Ramos (cell line): ENCODE data around the gene AUTS2.
"Not testable (repeated sequence)": the region's sequence is repeated elsewhere in the genome, so short reads cannot be mapped to it uniquely, and the experiment has no call there.

Experiments
- in situ Hi-C: fragments of 300-500 bp; cut with MboI; formaldehyde crosslinking; loops from one replicate; pipeline ENCODE4 v1.14.3; 2022; ENCODE audit warnings: low sequenced_read_pairs; ENCODE audit not compliant: unreplicated experiment

Gene AUTS2

DNA sequence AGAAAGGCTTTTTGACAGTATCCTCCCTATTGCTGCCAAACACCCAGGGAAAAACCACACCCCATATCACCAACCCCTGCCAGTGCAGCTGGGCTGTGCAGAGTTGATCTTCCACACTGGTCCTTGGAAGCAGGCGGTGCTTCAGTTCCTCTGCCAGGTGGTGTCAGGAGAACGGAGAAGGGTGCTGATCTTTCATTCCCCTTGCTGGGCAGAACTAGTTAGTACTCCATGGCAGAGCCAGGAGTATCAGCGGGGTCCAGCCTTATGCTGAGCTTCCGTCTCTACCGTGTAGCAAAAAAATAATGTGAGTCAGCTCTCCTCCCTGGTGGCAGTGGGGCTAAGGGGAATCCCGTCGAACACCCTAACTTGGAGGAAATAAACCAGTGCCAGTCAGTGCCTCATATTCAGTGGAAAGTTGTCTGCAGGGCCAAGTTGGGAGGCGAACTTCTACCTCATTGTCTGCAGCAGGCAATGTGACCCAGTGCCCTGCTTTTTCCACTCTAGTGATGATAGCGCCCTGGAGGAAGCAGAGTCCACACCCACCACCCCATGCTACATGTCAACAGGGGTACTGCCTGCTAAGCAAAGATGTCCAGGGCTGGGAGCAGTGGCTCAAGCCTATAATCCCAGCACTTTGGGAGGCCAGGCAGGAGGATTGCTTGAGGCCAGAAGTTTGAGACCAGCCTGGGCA is 175.4 kb downstream of the AUTS2 start:
- in situ Hi-C loops: no loop called here

DNA sequence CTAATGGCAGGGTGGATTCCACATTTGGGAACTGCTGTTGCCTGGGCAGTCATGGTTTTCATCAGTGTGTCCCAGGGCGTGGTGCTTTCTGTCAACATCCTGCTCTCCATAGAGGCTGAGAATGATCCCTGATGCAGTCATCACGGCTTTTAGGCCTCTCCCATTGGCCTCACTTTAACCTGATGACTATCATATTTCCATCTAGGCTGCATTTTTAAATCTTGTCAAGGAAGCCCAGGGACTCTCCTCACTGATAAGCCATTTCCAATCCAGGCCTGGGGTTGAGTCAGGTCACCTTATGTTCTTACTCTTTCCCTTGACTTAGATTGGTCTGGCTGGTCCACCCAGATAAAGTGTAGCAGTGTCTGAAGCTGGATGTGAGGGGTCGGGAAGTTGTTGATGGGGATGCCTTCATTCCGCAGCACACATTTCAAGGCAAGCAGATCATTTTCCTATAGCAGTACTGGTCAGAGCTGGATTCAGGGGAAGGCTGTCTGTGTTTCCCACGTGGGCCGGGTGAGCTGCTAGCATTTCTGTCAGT is 177.0 kb downstream of the AUTS2 start:
- in situ Hi-C loops: no loop called here

GRCh38 chr7:69776611-69777010 is 178.3 kb downstream of the AUTS2 start:
- in situ Hi-C loops: no loop called here

- in situ Hi-C loops: no loop called here
Measured at GRCh38 chr7:69778138-69778537, 179.9 kb downstream of the AUTS2 start.

DNA sequence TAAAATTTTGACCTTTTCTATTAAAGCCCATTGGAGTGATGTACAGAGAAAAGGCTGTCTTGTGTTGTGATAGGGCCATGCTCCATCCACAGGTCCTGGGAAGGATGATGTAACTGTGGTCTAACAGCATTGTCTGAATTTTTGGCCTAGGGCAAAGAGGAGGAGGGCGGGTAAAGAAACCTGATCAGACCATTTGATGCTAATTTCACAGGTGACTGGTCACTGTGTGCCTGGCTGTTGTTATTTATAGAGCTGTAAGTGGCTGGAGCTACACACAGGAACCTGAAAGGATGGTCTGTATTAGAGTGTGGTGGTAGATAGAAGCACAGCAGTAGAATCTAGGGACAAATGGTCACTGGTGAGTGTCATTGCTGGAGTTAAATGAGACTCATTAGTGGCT is 182.1 kb downstream of the AUTS2 start:
- in situ Hi-C loops: no loop called here

- in situ Hi-C loops: no loop called here
Measured at GRCh38 chr7:69781412-69781846, 183.2 kb downstream of the AUTS2 start.

- in situ Hi-C loops: no loop called here
Measured at GRCh38 chr7:69782917-69783684, 184.8 kb downstream of the AUTS2 start.

DNA sequence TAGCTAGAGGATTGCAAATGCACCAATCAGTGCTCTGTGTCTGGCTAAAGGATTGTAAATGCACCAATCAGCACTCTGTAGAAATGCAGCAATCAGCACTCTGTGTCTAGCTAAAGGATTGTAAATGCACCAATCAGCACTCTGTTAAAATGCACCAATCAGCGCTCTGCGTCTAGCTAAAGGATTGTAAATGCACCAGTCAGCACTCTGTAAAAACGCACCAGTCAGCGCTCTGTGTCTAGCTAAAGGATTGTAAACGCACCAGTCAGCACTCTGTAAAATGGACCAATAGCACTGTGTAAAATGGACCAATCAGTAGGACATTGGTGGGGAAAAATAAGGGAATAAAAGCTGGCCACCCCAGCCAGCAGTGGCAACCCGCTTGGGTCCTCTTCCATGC is 187.9 kb downstream of the AUTS2 start:
- in situ Hi-C loops: not testable (repeated sequence)

DNA sequence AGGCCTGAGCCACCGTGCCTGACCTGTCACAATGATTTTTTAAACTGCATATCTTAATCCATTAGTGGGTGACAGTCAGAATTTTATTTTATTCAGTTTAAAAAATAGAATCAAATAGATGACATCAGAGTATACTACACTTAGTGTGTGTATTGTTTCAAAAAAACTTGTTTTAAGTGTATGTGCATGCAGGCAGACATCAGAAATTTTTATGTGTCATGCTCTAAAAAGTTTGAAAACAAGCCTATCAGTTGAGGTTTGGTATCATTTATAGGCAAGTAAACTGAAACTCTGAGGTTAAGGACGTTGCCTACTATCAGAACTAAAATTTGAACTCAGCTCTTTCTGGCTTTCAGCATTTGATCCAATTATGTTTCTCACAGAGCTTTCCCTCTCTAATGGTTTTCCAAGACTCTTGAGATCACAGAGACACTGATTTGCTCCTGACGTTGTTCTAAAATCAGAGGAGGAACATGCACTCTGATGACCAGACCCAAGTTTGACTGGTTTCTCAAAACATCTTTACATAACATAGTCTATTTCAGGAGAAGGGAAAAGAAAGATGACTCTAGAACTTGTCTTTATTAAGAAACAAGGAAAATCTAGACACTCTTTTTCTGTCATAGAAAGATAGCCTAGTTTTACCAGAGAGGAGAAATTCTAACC is 188.6 kb downstream of the AUTS2 start:
- in situ Hi-C loops: no loop called here

DNA sequence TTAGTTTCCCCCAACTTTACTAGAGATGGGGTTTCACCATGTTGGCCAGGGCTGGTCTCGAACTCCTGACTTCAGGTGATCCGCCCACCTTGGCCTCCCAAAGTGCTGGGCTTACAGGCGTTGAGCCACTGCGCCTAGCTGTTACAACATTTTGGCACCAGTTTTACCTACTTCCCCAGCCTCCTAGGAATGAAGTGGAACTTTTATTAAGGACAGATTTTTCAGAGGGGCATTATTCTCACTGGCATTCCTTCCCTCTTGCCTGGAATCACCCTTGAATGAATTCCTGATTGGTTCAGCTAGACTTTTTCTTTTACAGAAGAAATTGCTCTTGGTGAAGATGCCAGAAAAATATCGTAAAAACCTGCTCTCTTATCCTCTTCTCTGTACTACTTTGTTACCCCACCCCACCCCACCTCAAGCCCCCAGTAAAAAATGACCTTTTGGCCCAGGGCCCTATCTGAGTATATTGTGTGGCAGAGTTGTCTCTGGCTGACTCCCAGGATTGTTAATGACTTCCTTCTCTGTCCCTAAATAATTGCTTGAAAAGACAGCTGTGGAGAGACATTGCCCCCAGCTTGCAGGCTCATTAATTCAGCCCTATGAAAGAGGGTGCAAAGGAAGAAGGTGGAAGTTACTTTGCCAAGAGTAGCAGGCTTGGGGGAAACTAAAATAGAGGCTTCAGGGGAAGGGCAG is 189.6 kb downstream of the AUTS2 start:
- in situ Hi-C loops: no loop called here

DNA sequence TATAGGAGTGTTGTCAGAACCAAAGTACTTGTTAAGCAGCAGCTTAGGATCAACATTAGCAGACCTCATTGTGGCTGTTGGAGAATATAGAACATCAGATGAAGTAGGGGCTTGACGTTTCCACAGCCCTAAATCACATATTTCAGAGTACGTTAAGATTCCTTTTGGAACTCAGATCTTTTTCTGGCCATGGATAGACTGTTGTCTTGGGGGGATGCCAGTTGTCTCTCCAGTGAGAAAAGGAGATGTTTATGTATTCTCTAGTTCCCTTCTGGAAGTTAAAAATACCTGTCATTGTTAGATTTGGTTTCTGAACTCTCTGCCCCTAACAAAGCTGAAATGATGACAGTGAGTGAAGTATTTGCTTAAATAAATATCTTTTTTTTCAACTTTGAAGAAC is 191.3 kb downstream of the AUTS2 start:
- in situ Hi-C loops: no loop called here

- in situ Hi-C loops: no loop called here
Measured at GRCh38 chr7:69790977-69791724, 192.9 kb downstream of the AUTS2 start.

- in situ Hi-C loops: no loop called here
Measured at GRCh38 chr7:69791739-69792138, 193.5 kb downstream of the AUTS2 start.

DNA sequence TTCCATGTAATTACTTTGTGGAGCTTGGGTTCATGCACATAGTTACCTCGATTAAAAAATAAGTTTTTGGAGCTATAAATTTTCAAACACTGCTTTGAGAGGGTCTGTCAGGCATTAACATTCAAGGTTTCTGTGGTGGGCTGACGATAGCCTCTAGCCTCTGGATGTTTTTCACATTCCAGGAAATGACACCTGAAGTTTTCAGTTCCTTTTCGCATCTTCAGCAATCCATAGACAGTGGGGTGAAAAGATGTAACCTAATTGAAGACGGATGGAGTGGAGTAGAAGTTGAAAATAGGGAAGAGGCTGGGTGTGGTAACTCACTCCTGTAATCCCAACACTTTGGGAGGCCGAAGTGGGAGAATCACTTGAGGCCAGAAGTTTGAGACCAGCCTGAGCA is 197.7 kb downstream of the AUTS2 start:
- in situ Hi-C loops: no loop called here

GRCh38 chr7:69796416-69796815 is 198.1 kb downstream of the AUTS2 start:
- in situ Hi-C loops: no loop called here

- in situ Hi-C loops: no loop called here
Measured at GRCh38 chr7:69799048-69799697, 200.9 kb downstream of the AUTS2 start.

GRCh38 chr7:69799990-69800389 is 201.7 kb downstream of the AUTS2 start:
- in situ Hi-C loops: no loop called here

DNA sequence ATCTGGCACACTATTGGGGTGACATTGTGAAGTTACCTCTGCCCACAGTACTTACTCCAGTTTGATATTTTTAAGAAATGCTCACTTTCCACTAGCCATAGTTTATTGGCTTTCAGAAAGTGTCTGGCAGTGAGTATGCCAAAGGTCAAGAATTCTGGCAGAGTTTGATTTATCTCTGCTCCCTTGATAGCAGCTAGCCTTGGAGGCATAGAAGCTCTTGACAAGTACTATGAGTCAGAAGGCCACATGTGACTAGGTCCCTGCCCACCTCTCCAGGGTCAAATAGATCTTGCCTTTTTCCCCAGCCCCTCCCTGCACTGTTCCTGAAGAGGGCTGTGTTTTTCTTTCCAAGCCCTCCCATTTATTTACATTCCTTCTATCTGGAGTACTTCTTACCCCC is 202.2 kb downstream of the AUTS2 start:
- in situ Hi-C loops: no loop called here
